ENCODE results near the gene MINAR1. TPM values are rescaled to one million over a fixed set of nuclear protein-coding genes. Genes with fewer than 3 reads are reported as not detected.

MINAR1 gene
- total RNA-seq, 1 donor from 2014 or later = 0.05 TPM

GRCh38 chr15:79410237-79410636 is 21.9 kb upstream of the MINAR1 start:
- Histone ChIP-seq H3K27ac (replicated peaks) (no peak overlapping the region), H3K27me3 (ENCODE audit: low read depth) (peaks cover 60% of the 10 kb centered on the region), H3K9me3 (replicated peaks) (no peaks in the 10 kb centered on the region), H3K4me1 (no peaks in the 10 kb centered on the region), H3K36me3 (no peaks in the 10 kb centered on the region), H3K4me3 (no peak overlapping the region)
- intact Hi-C loops (cut with micrococcal nuclease) = no loop called here
- DNase-seq = no peak
- TF ChIP-seq CTCF (IDR thresholded peaks at IDR 0.05; ENCODE audit: borderline replicate concordance) = no peak

GRCh38 chr15:79412010-79412409 is 20.1 kb upstream of the MINAR1 start:
- intact Hi-C loops (cut with micrococcal nuclease) = no loop called here

GRCh38 chr15:79412429-79412828 is 19.7 kb upstream of the MINAR1 start:
- no peaks in the 10 kb centered on the region for H3K36me3 ChIP-seq
- no peaks in the 10 kb centered on the region for H3K9me3 ChIP-seq (replicated peaks)
- no peak overlapping the region for H3K4me3 ChIP-seq
- DNase-seq = no peak
- peaks cover 47% of the 10 kb centered on the region for H3K27me3 ChIP-seq (ENCODE audit: low read depth)
- no peak for TF ChIP-seq CTCF (IDR thresholded peaks at IDR 0.05; ENCODE audit: borderline replicate concordance)
- no peak overlapping the region for H3K27ac ChIP-seq (replicated peaks)
- intact Hi-C loops (cut with micrococcal nuclease) = no loop called here
- no peaks in the 10 kb centered on the region for H3K4me1 ChIP-seq

More at GRCh38 chr15:79412010-79412409, 20.1 kb upstream of the MINAR1 start:
- peaks cover 51% of the 10 kb centered on the region for H3K27me3 ChIP-seq (ENCODE audit: low read depth)
- no peak for TF ChIP-seq CTCF (IDR thresholded peaks at IDR 0.05; ENCODE audit: borderline replicate concordance)
- no peak for DNase-seq
- H3K27ac ChIP-seq (replicated peaks) = no peak overlapping the region
- H3K4me1 ChIP-seq = no peaks in the 10 kb centered on the region
- no peaks in the 10 kb centered on the region for H3K36me3 ChIP-seq
- no peaks in the 10 kb centered on the region for H3K9me3 ChIP-seq (replicated peaks)
- H3K4me3 ChIP-seq = no peak overlapping the region

GRCh38 chr15:79416876-79417275 is 15.3 kb upstream of the MINAR1 start:
- Histone ChIP-seq H3K27ac (replicated peaks) (no peak overlapping the region), H3K4me1 (peaks cover 10% of the 10 kb centered on the region), H3K27me3 (ENCODE audit: low read depth) (peaks cover 17% of the 10 kb centered on the region), H3K36me3 (no peaks in the 10 kb centered on the region), H3K9me3 (replicated peaks) (no peaks in the 10 kb centered on the region), H3K4me3 (no peak overlapping the region)
- DNase-seq = no peak
- TF ChIP-seq CTCF (IDR thresholded peaks at IDR 0.05; ENCODE audit: borderline replicate concordance) = no peak
- intact Hi-C loops (cut with micrococcal nuclease) = no loop called here

GRCh38 chr15:79418693-79419279 is 13.3 kb upstream of the MINAR1 start:
- Histone ChIP-seq H3K27ac (replicated peaks) (no peak overlapping the region), H3K27me3 (ENCODE audit: low read depth) (peaks cover 20% of the 10 kb centered on the region), H3K9me3 (replicated peaks) (no peaks in the 10 kb centered on the region), H3K4me3 (no peak overlapping the region), H3K36me3 (no peaks in the 10 kb centered on the region), H3K4me1 (peaks cover 10% of the 10 kb centered on the region)
- DNase-seq = no peak
- intact Hi-C loops (cut with micrococcal nuclease) = no loop called here
- no peak for TF ChIP-seq CTCF (IDR thresholded peaks at IDR 0.05; ENCODE audit: borderline replicate concordance)

All from left ventricle myocardium inferior (tissue), 1 donor.